ENCODE data around the gene FGF7.
A peak's percentile ranks its signal among the peaks of the same experiment; 100 is the strongest.
"Not testable (repeated sequence)": the region's sequence is repeated elsewhere in the genome, so short reads cannot be mapped to it uniquely, and the experiment has no call there.

Gene FGF7, protein sequence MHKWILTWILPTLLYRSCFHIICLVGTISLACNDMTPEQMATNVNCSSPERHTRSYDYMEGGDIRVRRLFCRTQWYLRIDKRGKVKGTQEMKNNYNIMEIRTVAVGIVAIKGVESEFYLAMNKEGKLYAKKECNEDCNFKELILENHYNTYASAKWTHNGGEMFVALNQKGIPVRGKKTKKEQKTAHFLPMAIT

DNA sequence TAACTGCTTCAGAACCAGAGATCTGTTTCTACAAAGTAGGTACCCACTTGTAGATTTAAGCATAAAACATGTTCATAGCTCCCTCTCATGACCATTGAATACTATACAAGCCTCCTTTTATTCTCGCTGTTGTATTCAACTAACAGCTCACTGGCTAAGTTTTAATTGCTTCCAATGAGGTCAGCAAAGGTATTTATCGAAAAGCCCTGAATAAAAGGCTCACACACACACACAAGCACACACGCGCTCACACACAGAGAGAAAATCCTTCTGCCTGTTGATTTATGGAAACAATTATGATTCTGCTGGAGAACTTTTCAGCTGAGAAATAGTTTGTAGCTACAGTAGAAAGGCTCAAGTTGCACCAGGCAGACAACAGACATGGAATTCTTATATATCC lies at the start of gene FGF7:
TSS of gene FGF7 (plus strand) at position 222 of the 400 bp plus-strand sequence. CDS start 1,056 bp downstream, outside the sequence.
- DNase-seq: peak; percentile 91

DNA sequence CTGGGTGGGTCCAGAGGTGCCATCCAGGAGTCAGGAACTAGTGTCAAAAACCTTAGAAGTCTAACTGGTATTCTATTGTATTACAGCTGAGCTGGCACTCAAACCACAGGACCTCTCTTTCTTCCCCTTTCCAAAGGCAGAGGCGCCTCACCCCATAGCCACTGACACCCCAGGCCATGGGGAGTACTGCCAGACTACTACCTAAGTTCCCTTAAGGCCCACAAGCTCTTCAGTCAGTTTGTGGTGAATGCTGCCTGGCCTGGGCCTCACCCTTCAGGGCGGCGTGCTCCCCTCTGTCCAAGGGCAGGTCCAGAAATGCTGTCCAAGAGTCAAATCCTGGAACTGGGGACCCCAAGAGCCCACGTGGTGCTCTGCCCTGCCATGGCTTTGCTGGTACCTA lies 43.0 kb upstream of the FGF7 start:
- DNase-seq: no peak

DNA sequence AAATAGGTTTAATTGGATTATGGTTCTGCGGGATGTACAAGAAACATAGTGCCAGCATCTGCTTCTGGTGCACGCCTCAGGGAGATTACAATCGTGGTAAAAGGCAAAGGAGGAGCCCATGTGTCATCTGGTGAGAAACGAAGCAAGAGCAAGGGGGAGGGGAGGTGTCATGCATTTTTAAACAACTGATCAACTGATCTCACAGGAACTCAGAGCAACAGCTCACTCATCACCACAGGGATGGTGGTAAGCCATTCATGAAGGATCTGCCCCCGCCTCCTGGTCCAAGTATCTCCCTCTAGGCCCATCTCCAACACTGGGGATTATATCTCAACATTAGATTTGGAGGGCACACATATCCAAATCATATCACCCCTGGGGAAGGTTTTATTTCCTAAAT lies 42.1 kb upstream of the FGF7 start:
- DNase-seq: peak; percentile 11

DNA sequence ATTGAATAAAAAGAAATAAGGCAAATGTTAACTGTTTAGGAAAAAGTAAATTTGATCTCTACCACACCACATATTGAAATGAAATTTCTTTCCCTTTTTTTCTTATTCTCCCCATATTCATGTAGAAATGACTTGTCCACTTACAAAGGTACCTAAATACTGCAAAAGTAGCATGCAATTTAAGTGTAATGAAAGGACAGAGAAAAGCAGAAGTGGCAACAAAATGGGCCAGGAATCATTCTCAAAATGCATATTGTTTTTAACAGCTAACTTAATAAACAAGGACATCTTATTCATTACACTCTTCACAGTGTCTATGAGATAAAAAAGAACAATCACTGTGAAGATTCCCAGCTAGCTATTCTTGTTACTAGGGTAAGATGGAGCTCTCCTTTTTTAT lies 40.6 kb upstream of the FGF7 start:
- no peak for DNase-seq

DNA sequence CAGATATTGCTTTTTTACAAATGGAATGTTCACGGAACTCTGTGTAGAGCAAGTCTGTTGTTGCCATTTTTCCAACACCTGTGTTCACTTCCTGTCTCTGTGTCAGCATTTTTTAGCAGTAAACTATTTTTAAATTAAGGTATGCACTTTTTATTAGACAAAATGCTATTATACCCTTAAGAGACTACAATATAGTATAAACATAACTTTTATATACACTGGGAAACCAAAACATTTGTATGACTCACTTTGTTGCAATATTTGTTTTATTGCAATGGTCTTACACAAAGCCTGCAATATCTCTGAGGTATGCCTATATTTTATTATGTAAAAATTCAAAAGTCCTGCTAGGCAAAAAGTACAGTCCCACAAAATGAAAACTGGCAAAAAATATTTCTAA lies 39.8 kb upstream of the FGF7 start:
- peak; percentile 18 for DNase-seq

DNA sequence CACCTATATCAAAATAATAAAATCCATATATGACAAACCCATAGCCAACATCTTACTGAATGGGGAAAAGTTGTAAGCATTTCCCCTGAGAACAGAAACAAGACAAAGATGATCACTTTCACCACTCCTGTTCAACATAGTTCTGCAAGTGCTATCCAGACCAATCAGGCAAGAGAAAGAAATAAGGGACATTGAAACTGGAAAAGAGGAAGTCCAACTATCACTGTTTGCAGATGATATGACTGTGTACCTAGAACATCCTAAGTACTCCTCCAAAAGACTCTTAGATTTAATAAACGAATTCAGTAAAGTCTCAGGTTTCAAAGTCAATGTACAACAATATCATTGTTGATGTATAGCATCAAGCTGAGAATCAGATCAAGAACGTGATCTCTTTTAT lies 35.6 kb upstream of the FGF7 start:
- DNase-seq: no peak

DNA sequence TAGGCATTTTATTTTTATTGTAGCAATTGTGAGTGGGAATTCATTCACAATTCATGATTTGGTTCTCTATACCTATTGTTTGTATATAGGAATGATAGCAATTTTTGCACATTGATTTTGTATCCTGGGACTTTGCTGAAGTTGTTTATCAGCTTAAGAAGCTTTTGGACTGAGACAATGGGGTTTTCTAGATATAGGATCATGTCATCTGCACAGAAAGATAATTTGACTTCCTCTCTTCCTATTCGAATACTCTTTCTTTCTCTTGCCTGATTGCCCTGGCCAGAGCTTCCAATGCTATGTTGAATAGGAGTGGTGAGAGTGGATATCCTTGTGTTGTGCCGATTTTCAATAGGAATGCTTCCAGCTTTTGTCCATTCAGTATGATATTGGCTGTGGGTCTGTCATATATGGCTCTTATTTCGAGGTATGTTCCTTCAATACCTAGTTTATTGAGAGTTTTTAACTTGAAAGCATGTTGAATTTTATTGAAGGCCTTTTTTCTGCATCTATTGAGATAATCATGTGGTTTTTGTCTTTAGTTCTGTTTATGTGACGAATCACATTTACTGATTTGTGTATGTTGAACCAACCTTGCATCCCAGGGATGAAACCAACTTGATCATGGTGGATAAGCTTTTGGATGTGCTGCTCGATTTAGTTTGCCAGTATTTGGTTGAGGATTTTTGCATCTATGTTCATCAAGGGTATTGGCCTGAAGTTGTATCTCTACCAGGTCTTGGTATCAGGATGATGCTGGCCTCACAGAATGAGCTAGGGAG lies 20.3 kb upstream of the FGF7 start:
- DNase-seq: not testable (repeated sequence)

DNA sequence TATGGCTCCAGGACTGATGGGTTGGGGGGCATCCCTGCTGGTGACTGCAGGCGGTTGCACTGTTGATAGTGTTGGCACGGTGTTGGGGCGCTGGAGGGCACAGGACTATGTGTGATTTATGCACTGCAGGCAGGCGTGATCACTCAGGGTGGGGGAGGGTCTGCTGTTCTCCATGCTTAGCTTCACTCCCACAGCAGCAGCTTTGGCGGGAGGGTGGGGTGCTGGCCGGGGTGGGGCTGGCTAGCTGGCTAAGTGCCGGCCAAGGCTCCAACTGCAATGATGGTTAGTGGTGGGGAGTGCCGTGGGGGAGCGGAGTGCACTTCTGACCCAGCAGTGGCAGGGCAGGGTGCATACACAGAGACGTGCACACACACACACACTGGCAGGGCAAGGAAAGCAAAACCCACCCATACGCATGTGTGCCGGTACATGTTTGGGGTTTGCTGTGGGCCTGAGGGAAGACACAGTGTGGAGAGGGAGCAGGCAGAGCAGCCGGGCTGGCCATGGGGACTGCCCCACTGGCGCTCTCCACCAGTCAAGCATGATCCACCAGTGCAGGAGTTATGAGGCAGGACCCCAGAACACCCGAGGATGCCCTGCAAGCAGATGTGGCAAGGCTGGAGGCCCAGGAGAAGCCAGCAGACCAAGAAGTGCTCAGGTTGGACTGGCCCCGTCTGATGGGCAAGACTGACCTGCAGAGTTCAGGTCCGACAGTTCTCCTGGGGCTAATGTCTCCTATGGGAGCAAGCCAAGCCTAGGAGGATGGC lies 16.5 kb upstream of the FGF7 start:
- no peak for DNase-seq

DNA sequence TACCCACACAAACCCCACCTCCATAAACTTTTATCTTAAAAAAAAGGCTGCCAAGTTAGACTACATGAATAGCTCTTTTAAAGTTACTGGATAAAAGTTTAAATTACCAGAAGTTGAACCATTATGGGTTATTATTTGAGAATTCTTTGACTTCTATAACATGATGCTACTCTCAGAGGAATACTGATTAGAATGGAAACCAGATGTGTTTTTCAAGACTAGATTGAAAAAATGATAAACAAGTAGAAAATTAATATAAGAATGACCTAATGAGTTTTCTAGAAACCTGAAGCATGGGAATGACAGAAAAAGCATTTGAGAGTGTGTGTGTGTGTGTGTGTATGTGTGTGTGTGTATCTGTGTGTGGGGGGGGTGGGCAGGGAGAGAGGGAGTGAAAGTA lies 12.4 kb upstream of the FGF7 start:
- peak; percentile 39 for DNase-seq

DNA sequence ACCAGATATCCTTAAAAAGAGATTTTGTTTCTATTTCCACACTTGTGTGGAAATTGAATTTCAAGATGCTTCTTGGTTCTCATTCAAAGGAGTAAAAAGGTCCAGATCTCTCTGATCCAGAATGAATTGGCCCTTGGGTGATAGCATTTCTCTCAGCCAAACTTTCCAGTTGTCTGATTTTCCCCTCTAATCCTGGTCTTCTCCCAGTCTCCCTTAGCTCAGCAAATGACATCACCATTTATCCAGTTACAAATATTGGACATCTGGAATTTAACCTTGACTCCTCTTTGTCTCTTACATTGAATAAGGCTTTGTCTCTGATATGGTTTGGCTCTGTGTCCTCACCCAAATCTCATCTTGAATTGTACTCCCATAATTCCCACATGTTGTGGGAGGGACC lies 10.2 kb upstream of the FGF7 start:
- no peak for DNase-seq

DNA sequence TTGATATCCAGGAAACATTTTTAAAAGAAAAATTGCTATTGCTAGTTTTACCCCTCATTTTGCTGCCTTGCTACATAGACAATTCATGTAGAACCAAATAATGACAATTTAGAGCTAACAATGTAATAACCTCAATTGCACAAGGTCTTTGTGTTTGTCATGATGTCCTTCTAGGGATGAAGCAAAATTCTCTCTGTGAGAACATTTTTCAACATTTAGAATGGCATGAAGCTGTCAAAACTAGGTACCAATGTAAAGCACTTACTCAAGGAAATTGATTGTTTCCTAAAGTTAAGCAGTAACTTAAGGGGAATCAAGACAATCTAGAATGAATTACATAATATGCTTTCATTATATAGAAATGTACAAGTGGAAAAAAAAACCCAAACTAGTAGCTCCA lies 7.9 kb upstream of the FGF7 start:
- peak; percentile 10 for DNase-seq

DNA sequence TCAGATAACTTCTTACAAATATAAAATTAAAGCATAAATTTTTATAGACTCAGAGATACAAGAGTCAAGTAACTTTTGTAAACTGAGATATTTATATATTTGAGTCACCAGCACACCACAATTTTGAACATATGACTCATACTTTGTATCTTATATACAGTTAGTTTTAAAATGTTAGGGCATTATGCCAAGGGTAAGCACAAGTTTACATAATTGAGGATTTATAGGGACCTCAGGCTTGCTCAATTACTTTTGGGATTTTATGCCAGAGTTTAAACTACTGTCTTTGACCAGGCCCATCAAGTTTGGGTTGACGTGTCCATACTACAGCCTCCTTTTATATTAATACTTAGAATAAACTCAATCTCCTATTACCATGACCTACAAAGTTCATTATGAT lies 7.4 kb upstream of the FGF7 start:
- DNase-seq: peak; percentile 91

DNA sequence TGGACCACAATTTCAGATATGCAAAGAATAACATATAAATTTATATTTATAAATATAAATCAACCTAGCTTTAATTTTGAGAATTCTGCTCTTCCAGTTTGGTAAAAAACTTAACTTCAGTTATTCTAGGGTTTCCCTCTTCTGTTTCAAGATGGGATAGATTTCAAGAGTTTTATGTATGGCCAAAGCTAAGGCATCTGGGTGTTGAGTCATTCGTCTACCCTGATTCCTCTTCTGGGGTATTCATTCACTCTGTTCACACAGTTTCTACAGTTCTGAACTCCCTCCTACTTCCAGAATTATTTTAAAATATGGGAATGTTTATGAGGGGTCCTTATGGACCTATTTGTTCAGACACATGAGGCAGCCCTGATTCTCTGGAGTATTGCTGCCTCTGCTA lies 4.2 kb upstream of the FGF7 start:
- DNase-seq: peak; percentile 21

DNA sequence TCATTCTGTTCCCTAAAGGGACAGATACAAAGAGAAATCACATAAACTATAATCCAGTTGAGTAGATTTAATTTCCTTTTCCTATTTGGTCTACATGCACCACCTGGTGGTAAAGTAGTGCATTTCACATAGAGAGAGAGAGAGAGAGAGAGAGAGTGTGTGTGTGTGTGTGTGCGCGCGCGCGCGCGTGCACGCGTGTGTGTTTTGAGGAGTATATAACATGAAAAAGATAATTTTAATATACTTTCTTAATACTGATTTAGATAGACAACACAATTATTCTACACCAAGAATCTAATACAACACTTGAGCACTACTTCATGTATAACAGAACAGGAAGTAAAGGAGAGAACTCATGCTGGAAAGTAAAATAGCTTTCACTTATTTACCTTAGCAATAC lies 1.1 kb upstream of the FGF7 start:
- DNase-seq: peak; percentile 74

DNA sequence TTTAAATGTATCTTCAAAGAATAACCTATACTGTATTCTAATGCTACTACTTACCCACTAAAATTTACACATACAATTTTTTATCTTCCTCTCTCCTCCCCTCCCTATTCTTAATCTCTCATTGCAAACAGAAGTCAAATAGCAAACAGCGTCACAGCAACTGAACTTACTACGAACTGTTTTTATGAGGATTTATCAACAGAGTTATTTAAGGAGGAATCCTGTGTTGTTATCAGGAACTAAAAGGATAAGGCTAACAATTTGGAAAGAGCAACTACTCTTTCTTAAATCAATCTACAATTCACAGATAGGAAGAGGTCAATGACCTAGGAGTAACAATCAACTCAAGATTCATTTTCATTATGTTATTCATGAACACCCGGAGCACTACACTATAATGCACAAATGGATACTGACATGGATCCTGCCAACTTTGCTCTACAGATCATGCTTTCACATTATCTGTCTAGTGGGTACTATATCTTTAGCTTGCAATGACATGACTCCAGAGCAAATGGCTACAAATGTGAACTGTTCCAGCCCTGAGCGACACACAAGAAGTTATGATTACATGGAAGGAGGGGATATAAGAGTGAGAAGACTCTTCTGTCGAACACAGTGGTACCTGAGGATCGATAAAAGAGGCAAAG lies 984 bp downstream of the FGF7 start:
- peak; percentile 18 for DNase-seq

DNA sequence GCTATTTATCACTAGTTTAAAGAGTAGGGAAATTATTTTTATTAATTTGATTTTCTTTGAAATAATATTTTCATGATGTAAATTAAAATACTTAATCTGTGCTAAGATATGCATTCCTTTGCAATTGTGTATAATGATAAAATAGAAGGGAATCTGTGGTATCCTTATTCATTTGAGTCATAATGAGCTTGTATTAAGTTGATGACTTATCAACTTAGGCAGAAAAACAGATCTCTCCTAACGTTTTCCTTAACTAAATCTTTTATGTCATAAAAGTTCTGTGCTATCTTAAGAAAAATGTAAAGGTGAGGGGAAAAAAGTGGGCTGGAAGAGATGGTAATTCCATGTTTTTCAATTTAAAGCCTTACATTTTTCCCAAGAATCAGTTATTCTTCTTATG lies 1.9 kb downstream of the FGF7 start:
- DNase-seq: peak; percentile 38

DNA sequence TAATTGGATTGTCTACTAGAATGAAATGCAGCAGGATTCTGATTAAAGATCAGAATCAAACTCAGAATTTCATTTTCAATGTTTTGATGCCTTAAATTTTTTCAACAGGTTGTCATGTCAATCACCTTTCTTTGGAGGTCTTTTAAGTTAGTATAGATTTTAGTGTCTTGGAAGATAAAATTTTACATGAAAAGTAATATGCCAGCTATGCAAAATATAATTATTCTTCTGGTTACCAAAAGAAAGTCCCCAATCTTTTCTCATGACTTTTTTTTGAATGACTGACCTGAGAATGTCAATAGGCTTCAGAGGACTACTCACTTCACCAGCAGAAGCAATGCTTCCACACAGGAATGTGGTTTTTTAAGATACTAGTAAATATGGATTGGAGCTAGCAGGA lies 4.3 kb downstream of the FGF7 start:
- no peak for DNase-seq

DNA sequence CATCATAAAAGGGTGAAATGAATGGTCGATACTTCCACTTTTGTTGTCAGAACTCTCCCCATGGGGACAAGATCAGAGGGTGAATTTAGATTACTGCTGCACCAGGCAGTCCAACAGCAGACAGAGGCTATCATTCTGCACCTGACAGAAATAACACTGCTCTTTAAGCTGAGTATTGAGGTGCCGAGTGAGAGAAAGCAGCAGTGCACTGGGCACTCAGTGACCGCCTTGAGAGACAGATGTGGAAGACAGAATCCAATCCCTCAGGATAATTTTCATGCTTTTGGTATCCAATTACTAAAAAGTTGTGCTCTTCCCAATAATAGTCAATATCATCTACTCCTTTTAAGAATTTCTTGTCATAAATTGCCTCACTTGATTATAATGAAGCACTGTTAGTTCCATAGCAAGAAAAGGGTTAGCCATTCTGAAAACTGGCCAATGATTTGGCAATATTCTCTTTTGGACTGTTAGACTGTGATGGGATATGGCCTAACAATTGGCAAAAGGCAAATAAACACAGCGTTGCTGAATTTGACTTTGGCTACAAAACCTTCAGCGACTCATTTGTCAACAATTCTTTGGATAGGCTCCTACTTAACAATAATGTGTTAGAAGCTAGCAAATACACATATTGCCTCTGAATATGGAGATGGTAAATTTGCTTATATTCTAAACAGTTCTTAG lies 5.5 kb downstream of the FGF7 start:
- DNase-seq: peak; percentile 52

DNA sequence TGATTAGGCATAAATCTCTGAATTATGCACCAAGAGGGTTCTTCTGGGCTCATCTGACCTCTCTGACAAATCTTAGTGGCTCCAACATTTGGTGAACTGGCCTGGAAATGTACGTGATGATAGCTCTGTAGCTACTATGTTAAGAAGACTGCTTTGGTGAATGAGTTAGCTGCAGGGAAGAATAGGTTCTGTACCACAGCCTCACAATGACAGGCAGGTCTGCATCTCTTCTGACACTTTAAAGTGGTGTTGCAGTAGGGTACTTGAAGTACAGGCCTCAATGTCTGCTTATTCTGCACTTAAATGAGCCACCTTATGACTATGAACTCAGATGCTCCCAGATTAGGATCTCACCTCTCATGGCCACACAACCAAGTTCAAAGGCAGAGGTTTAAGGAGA lies 7.0 kb downstream of the FGF7 start:
- DNase-seq: no peak

DNA sequence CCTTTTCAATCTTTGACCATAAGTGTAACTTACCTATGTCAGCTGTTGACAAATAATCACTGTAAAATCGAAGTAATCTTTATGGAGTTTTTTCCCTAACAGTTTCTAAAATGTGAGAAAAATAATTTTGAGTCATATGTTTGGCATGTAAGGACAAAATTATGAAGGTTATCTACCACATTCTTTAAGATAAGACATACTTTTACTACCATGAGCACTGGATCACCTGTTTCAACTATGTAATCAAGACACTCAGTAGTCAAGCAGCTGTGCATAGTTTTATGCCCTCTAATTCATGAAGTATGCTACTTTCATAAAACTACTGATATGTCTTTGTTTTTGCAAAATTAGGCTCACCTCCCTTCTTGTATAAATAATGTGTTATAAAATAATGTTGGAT lies 12.1 kb downstream of the FGF7 start:
- no peak for DNase-seq

DNA sequence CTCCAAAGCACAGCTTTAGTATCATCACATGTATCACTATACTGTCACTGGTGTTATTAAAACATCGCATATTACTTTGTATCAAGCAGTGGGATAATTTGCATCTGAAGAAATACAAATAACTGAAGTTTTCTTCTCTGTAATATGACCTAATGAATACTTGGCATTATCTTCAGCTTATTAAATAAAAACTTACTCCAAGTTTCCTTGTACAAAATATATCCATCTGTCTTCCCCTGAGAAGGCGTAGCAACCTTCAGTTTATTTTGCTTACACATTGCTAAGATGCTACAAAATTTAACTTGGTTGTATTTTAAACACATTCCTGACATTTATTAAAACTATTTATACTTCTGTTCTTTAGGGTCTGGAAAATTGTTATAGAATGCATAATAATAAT lies 13.7 kb downstream of the FGF7 start:
- no peak for DNase-seq

DNA sequence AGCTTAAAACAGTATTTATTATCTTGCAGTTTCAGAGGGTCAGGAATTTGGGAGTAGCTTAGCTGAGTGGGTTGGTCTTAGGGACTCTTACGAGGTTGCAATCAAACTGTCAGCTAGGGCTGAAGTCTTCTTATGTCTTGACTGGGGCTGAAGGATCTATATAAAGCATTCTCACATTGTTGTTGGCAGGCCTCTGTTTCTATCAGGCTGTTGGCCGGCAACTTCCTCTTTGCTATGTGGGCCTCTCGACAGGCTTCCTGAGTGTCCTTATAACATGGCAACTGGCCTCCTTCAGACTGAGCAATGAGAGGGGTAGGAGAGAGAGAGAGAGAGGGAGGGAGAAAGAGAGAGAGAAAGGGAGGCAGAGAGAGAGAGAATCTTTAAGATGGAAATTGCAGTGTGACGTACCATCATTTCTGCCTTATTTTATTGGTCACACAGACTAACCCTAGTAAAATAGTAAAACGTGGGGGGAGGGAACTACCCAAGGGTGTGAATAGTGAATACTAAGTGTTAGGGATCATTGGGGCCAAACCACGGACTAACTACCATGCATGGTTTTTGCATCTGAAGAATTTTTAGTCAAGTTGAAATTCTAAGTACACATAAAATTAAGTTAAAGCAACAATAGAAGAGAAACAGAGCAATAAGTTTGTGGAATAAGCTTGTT lies 16.1 kb downstream of the FGF7 start:
- DNase-seq: no peak
